ENCODE measurements around the gene TMEM132C.
"Not testable (repeated sequence)": the region's sequence is repeated elsewhere in the genome, so short reads cannot be mapped to it uniquely, and the experiment has no call there.

Gene TMEM132C

DNA sequence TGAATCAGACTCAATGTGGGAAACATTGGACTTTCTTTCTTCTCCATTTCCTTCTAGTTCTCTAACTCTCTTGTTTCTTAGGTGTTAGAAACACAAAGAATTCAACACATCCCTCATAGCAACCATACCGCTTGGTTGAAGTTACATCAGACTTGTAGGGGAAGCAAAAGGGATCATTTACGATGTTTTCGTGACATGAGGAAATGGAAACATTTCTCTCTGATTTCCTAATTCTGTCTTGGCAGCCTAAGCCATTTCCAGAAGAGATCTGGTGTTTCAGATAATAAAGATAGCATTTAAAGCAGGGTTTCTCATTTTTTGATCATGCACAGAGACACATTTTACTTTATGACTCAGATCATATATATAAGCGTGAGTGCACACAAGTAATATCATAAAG is 202.0 kb downstream of the TMEM132C start:
- 50% methylated on average over 2 of the region's 4 CpGs for WGBS (ENCODE audit: insufficient coverage)
- no peaks in the 10 kb centered on the region for H3K36me3 ChIP-seq (ENCODE audit: control insufficient read depth in 4 of 4, insufficient read depth in 4 of 4, low read length in 3 of 4)
- H3K4me3 ChIP-seq (ENCODE audit: control insufficient read depth in 1 of 7, extremely low read depth in 1 of 7, insufficient read depth in 4 of 7, low read depth in 2 of 7, low read length in 6 of 7): no peak overlapping the region
- no peaks in the 10 kb centered on the region for H3K4me1 ChIP-seq (ENCODE audit: control extremely low read depth in 1 of 4, control insufficient read depth in 4 of 4, insufficient read depth in 4 of 4, low read length in 3 of 4)
- H3K9me3 ChIP-seq (ENCODE audit: control extremely low read depth in 1 of 5, control insufficient read depth in 4 of 5, insufficient read depth in 2 of 5, low read depth in 1 of 5, low read length in 4 of 5): peaks cover 0 to 2% (median 0%) of the 10 kb centered on the region in 5 experiments
- POLR2A ChIA-PET: no interaction called here
- DNase-seq: no peak
- CTCF ChIA-PET: no interaction called here
- H3K27me3 ChIP-seq (replicated peaks in 2 of 5; ENCODE audit: control insufficient read depth in 4 of 5, insufficient read depth in 5 of 5, low read length in 4 of 5): no peaks in the 10 kb centered on the region
- H3K27ac ChIP-seq (ENCODE audit: insufficient read depth in 1 of 2, low read depth in 1 of 2, low read length in 2 of 2, poor library complexity in 1 of 2, severe bottlenecking in 2 of 2): no peak overlapping the region

DNA sequence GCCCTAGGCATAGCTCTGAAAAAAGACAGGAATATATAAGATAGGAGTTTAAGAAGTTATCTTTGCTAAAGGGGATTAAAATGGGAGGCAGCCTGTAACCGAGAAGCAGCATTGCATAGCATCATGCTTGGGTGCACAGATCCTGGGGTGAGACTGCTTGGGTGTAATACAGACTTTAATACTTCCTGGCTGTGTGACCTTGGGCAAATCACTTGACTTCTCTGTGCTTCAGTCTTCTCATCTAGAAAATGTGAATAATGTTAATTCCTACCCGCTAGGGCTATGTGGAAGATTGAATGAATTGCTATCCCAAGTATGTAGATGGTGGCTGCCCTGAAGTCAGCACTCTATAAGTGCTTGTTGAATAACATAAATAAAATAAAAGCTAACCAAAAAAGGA is 204.5 kb downstream of the TMEM132C start:
- ChIA-PET CTCF (no interaction called here), POLR2A (no interaction called here)
- whole genome bisulfite sequencing (ENCODE audit: insufficient coverage): 86% methylated on average over 1 of the region's 2 CpGs

GRCh38 chr12:128474916-128475315 is 207.9 kb downstream of the TMEM132C start:
- Histone ChIP-seq H3K9me3 (ENCODE audit: control extremely low read depth in 1 of 5, control insufficient read depth in 4 of 5, insufficient read depth in 2 of 5, low read depth in 1 of 5, low read length in 4 of 5) (peaks cover 0 to 2% (median 0%) of the 10 kb centered on the region in 5 experiments), H3K4me1 (ENCODE audit: control extremely low read depth in 1 of 4, control insufficient read depth in 4 of 4, insufficient read depth in 4 of 4, low read length in 3 of 4) (no peaks in the 10 kb centered on the region), H3K27me3 (replicated peaks in 2 of 5; ENCODE audit: control insufficient read depth in 4 of 5, insufficient read depth in 5 of 5, low read length in 4 of 5) (no peaks in the 10 kb centered on the region), H3K4me3 (ENCODE audit: control insufficient read depth in 1 of 7, extremely low read depth in 1 of 7, insufficient read depth in 4 of 7, low read depth in 2 of 7, low read length in 6 of 7) (no peak overlapping the region), H3K27ac (ENCODE audit: insufficient read depth in 1 of 2, low read depth in 1 of 2, low read length in 2 of 2, poor library complexity in 1 of 2, severe bottlenecking in 2 of 2) (no peak overlapping the region), H3K36me3 (ENCODE audit: control insufficient read depth in 4 of 4, insufficient read depth in 4 of 4, low read length in 3 of 4) (no peaks in the 10 kb centered on the region)
- ChIA-PET POLR2A (no interaction called here), CTCF (no interaction called here)
- no peak for DNase-seq
- WGBS (ENCODE audit: insufficient coverage): 82% methylated on average over 10 of the region's 10 CpGs

More for the DNA sequence above, 204.5 kb downstream of the TMEM132C start:
- Histone ChIP-seq H3K4me1 (ENCODE audit: control extremely low read depth in 1 of 4, control insufficient read depth in 4 of 4, insufficient read depth in 4 of 4, low read length in 3 of 4) (no peaks in the 10 kb centered on the region), H3K36me3 (ENCODE audit: control insufficient read depth in 4 of 4, insufficient read depth in 4 of 4, low read length in 3 of 4) (no peaks in the 10 kb centered on the region), H3K4me3 (ENCODE audit: control insufficient read depth in 1 of 7, extremely low read depth in 1 of 7, insufficient read depth in 4 of 7, low read depth in 2 of 7, low read length in 6 of 7) (no peak overlapping the region), H3K27me3 (replicated peaks in 2 of 5; ENCODE audit: control insufficient read depth in 4 of 5, insufficient read depth in 5 of 5, low read length in 4 of 5) (no peaks in the 10 kb centered on the region), H3K27ac (ENCODE audit: insufficient read depth in 1 of 2, low read depth in 1 of 2, low read length in 2 of 2, poor library complexity in 1 of 2, severe bottlenecking in 2 of 2) (no peak overlapping the region), H3K9me3 (ENCODE audit: control extremely low read depth in 1 of 5, control insufficient read depth in 4 of 5, insufficient read depth in 2 of 5, low read depth in 1 of 5, low read length in 4 of 5) (peaks cover 0 to 2% (median 0%) of the 10 kb centered on the region in 5 experiments)
- DNase-seq: no peak

- no peak overlapping the region for H3K27ac ChIP-seq (ENCODE audit: insufficient read depth in 1 of 2, low read depth in 1 of 2, low read length in 2 of 2, poor library complexity in 1 of 2, severe bottlenecking in 2 of 2)
- WGBS (ENCODE audit: insufficient coverage): 67% methylated on average over 3 of the region's 7 CpGs
- no peak overlapping the region for H3K4me3 ChIP-seq (ENCODE audit: control insufficient read depth in 1 of 7, extremely low read depth in 1 of 7, insufficient read depth in 4 of 7, low read depth in 2 of 7, low read length in 6 of 7)
- ChIA-PET CTCF (no interaction called here), POLR2A (no interaction called here)
- no peaks in the 10 kb centered on the region for H3K27me3 ChIP-seq (replicated peaks in 2 of 5; ENCODE audit: control insufficient read depth in 4 of 5, insufficient read depth in 5 of 5, low read length in 4 of 5)
- DNase-seq: no peak
- H3K4me1 ChIP-seq (ENCODE audit: control extremely low read depth in 1 of 4, control insufficient read depth in 4 of 4, insufficient read depth in 4 of 4, low read length in 3 of 4): no peaks in the 10 kb centered on the region
- H3K9me3 ChIP-seq (ENCODE audit: control extremely low read depth in 1 of 5, control insufficient read depth in 4 of 5, insufficient read depth in 2 of 5, low read depth in 1 of 5, low read length in 4 of 5): peaks cover 0 to 2% (median 0%) of the 10 kb centered on the region in 5 experiments
- H3K36me3 ChIP-seq (ENCODE audit: control insufficient read depth in 4 of 4, insufficient read depth in 4 of 4, low read length in 3 of 4): no peaks in the 10 kb centered on the region
These were observed 209.3 kb downstream of the TMEM132C start for GRCh38 chr12:128476266-128476665.

DNA sequence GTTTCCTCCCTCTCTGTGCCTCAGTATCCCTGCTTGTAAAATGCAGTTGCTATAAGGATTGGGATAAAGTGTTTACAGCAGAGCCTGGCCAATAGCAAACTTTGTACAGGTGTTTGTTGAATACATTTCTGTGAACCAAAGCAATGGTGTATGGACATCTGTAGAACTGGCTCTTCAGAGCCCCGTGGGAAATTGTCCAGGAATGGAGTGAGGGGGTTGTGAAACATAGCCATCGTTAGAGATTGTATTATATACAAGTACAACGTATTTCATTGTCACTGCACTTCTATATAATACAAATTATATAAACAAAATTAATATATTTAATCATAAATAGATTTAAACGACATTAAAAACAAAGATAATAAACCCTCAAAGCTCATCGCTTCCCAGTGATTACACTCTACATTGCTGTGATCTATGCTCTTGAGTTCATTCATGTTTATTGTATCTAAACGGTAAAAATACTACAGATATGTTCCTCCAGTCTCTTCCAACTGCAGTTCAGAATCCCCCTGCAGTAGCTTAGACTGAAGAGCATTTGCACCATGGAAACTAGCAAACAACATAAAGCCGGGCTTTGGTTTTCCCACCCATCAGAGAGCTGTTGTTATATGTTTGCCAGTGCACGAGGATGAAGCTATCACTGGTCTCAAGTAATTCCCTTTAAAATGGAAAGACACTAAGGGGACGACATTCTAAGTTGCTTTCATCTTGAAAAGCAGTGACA is 216.7 kb downstream of the TMEM132C start:
- Histone ChIP-seq H3K4me3 (ENCODE audit: control insufficient read depth in 1 of 7, extremely low read depth in 1 of 7, insufficient read depth in 4 of 7, low read depth in 2 of 7, low read length in 6 of 7) (no peak overlapping the region), H3K27ac (ENCODE audit: insufficient read depth in 1 of 2, low read depth in 1 of 2, low read length in 2 of 2, poor library complexity in 1 of 2, severe bottlenecking in 2 of 2) (no peak overlapping the region), H3K27me3 (replicated peaks in 2 of 5; ENCODE audit: control insufficient read depth in 4 of 5, insufficient read depth in 5 of 5, low read length in 4 of 5) (no peaks in the 10 kb centered on the region), H3K36me3 (ENCODE audit: control insufficient read depth in 4 of 4, insufficient read depth in 4 of 4, low read length in 3 of 4) (no peaks in the 10 kb centered on the region), H3K9me3 (ENCODE audit: control extremely low read depth in 1 of 5, control insufficient read depth in 4 of 5, insufficient read depth in 2 of 5, low read depth in 1 of 5, low read length in 4 of 5) (no peaks in the 10 kb centered on the region), H3K4me1 (ENCODE audit: control extremely low read depth in 1 of 4, control insufficient read depth in 4 of 4, insufficient read depth in 4 of 4, low read length in 3 of 4) (no peaks in the 10 kb centered on the region)
- 83% methylated on average over 4 of the region's 9 CpGs for WGBS (ENCODE audit: insufficient coverage)
- ChIA-PET CTCF (no interaction called here), POLR2A (no interaction called here)
- no peak for DNase-seq

DNA sequence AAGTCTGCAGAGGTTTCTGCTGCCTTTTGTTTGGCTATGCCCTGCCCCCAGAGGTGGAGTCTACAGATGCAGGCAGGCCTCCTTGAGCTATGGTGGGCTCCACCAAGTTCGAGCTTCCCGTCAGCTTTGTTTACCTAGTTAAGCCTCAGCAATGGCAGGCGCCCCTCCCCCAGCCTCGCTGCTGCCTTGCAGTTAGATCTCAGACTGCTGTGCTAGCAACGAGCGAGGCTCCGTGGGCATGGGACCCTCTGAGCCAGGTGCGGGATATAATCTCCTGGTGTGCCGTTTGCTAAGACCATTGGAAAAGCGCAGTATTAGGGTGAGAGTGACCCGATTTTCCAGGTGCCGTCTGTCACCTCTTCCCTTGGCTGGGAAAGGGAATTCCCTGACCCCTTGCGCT is 230.4 kb downstream of the TMEM132C start:
- H3K36me3 ChIP-seq (ENCODE audit: control insufficient read depth in 4 of 4, insufficient read depth in 4 of 4, low read length in 3 of 4); H3K27me3 ChIP-seq (replicated peaks in 2 of 5; ENCODE audit: control insufficient read depth in 4 of 5, insufficient read depth in 5 of 5, low read length in 4 of 5); H3K27ac ChIP-seq (ENCODE audit: insufficient read depth in 1 of 2, low read depth in 1 of 2, low read length in 2 of 2, poor library complexity in 1 of 2, severe bottlenecking in 2 of 2); POLR2A ChIA-PET; H3K4me1 ChIP-seq (ENCODE audit: control extremely low read depth in 1 of 4, control insufficient read depth in 4 of 4, insufficient read depth in 4 of 4, low read length in 3 of 4); H3K9me3 ChIP-seq (ENCODE audit: control extremely low read depth in 1 of 5, control insufficient read depth in 4 of 5, insufficient read depth in 2 of 5, low read depth in 1 of 5, low read length in 4 of 5); H3K4me3 ChIP-seq (ENCODE audit: control insufficient read depth in 1 of 7, extremely low read depth in 1 of 7, insufficient read depth in 4 of 7, low read depth in 2 of 7, low read length in 6 of 7); DNase-seq; CTCF ChIA-PET: not testable (repeated sequence)
- 96% methylated on average over 13 of the region's 13 CpGs for WGBS (ENCODE audit: insufficient coverage)

DNA sequence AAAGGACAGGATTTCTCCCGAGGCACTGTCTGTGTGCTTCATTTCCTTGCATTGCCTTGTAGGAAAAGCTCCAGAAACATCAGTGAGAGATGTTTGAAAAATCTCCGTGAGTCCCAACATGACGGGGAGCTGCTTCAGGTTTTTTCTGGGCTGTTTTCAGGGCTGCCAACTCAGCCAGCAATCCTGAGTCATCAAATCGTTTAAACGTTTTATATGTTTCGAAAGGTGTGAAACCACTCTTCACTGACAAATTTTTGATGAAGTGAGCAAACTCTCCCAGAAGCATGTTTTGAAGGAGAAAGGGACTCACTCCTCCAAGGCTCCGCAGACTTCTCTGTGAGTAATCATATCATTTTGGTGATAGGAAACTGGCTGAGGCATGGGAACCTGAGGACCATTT is 240.5 kb downstream of the TMEM132C start:
- ChIA-PET CTCF (no interaction called here), POLR2A (no interaction called here)
- Histone ChIP-seq H3K36me3 (ENCODE audit: control insufficient read depth in 4 of 4, insufficient read depth in 4 of 4, low read length in 3 of 4) (no peaks in the 10 kb centered on the region), H3K27me3 (replicated peaks in 2 of 5; ENCODE audit: control insufficient read depth in 4 of 5, insufficient read depth in 5 of 5, low read length in 4 of 5) (no peaks in the 10 kb centered on the region), H3K4me3 (ENCODE audit: control insufficient read depth in 1 of 7, extremely low read depth in 1 of 7, insufficient read depth in 4 of 7, low read depth in 2 of 7, low read length in 6 of 7) (no peak overlapping the region), H3K9me3 (ENCODE audit: control extremely low read depth in 1 of 5, control insufficient read depth in 4 of 5, insufficient read depth in 2 of 5, low read depth in 1 of 5, low read length in 4 of 5) (peaks cover 0 to 19% (median 4%) of the 10 kb centered on the region in 5 experiments), H3K4me1 (ENCODE audit: control extremely low read depth in 1 of 4, control insufficient read depth in 4 of 4, insufficient read depth in 4 of 4, low read length in 3 of 4) (no peaks in the 10 kb centered on the region), H3K27ac (ENCODE audit: insufficient read depth in 1 of 2, low read depth in 1 of 2, low read length in 2 of 2, poor library complexity in 1 of 2, severe bottlenecking in 2 of 2) (no peak overlapping the region)
- 96% methylated on average over 7 of the region's 7 CpGs for WGBS (ENCODE audit: insufficient coverage)
- DNase-seq: no peak
